ENCODE results near the gene AGAP5.
"Not testable (repeated sequence)": the region's sequence is repeated elsewhere in the genome, so short reads cannot be mapped to it uniquely, and the experiment has no call there.

AGAP5 gene

DNA sequence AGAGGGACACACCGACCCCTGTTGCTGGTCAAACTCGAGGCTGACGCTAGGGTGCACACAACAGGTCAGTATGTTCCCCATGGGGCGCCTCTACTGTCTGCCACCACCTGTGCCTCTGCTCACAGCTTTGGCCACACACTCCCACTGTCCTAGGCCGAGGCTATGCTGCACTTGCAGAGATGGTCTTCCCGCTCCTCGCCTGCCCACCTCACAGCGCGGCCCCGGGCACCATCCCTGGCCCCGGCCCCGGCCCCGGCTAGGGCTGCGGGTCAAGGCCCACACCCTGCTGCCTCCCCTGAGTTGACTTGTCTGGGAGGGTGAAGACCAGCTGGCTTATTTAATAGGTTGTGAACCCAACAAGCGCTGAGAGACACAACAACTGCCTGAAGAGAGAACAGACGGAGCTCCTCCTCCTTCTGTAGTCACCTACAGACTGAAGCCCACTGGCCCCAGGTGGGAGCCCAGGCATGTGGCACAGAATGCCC lies at the start of gene AGAP5:
AGAP5 (minus strand) TSS at position 435 of the 485 bp plus-strand sequence; CDS start at position 81, 354 bp downstream.
- not testable (repeated sequence) for ATAC-seq; H3K4me1 Mint-ChIP-seq; H3K9me3 Mint-ChIP-seq; DNase-seq (ENCODE audit: low spot score in 2 of 2); H3K4me3 Mint-ChIP-seq; H3K27ac Mint-ChIP-seq
- peaks cover 38% of the 10 kb centered on the region for H3K36me3 Mint-ChIP-seq

DNA sequence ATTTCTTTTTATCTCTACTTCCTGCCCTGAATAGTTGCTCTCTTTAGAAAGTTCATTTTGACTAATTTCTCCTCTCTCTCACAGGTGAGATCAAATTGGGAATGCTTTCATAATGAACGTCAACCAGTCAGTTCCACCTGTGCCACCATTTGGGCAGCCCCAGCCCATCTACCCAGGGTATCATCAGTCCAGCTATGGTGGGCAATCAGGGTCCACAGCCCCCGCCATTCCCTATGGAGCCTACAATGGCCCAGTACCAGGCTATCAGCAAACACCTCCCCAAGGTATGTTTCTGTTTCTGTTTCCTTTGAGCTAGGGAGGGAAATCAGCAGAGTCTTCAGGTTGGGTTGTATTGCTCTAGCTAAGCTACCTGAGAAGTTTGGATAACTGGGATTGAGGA lies 48.8 kb upstream of the AGAP5 start:
- Mint-ChIP-seq H3K4me3 (peak overlapping the region; percentile 97), H3K4me1 (peaks cover 55% of the 10 kb centered on the region), H3K9me3 (no peaks in the 10 kb centered on the region), H3K27ac (peak overlapping the region; percentile 78), H3K36me3 (peaks cover 79% of the 10 kb centered on the region)
- no peak for ATAC-seq
- DNase-seq (ENCODE audit: low spot score in 2 of 2), result no peak

DNA sequence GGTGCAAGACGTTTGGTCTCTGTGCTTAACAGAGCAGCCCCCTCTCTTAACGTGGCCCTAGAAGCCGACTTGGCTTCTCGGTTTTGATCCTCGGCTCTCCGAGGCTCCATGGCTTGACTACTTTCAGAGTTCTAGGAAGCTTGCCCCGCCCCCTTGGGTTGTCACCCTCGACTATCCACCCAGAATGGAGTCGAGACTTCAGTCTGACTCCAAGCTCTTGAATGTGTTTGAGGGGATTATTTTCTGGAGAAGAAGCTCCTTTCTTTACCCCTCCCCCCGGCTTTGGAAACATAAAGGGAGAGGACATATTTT lies 46.7 kb upstream of the AGAP5 start:
- DNase-seq (ENCODE audit: low spot score in 2 of 2) (no peak), ATAC-seq (peak; percentile 68)
- H3K4me1 Mint-ChIP-seq, result peaks cover 43% of the 10 kb centered on the region
- peaks cover 77% of the 10 kb centered on the region for H3K36me3 Mint-ChIP-seq
- H3K9me3 Mint-ChIP-seq, result no peaks in the 10 kb centered on the region
- peak overlapping the region; percentile 100 for H3K27ac Mint-ChIP-seq
- H3K4me3 Mint-ChIP-seq, result peak overlapping the region; percentile 97

DNA sequence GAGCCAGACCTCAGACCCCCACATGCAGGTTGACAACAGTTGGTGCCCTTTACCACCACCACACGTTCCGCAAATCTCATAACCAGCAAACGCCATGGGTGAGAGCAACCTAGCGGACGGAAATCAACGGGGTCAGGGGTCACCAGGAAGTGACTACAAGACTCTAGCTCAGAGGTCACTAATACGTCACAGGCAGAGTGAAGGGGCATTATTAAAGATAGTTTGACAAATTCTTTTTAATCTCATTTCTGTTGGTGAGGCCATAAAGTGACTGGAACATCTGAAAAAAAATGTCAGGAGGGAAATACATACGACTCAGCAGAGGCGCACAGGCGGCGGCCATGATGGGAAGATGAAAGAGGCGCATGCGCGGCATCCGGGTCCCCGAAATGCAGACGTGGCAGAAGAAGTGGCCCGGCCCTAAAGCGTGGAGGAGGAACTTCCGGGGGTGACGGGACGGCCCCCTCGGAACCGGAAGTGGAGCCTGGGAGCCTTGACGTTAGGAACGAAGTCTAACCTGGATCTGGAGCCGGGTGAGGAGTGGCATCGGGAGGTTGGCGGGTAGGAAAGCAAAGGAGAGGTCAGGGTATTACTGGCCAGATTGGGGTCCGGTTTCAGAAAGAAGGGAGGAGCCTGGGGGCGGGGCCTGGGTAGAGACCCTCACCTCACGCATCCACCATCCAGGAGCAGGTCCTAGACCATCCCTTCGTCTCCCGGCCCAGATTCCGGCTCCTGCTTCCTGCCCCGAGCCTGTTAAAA lies 46.2 kb upstream of the AGAP5 start, which contains the start of gene SEC24C:
SEC24C (plus strand) TSS at position 468 of the 759 bp plus-strand sequence. CDS start 2,461 bp downstream, outside the sequence.
- Mint-ChIP-seq H3K36me3 (peaks cover 77% of the 10 kb centered on the region), H3K9me3 (no peaks in the 10 kb centered on the region), H3K4me1 (peaks cover 37% of the 10 kb centered on the region), H3K4me3 (peak within 1 kb of the TSS; percentile 97), H3K27ac (peak within 1 kb of the TSS; percentile 100)
- DNase-seq (ENCODE audit: low spot score in 2 of 2) (peak; percentile 85 to 97), ATAC-seq (peak; percentile 95)

DNA sequence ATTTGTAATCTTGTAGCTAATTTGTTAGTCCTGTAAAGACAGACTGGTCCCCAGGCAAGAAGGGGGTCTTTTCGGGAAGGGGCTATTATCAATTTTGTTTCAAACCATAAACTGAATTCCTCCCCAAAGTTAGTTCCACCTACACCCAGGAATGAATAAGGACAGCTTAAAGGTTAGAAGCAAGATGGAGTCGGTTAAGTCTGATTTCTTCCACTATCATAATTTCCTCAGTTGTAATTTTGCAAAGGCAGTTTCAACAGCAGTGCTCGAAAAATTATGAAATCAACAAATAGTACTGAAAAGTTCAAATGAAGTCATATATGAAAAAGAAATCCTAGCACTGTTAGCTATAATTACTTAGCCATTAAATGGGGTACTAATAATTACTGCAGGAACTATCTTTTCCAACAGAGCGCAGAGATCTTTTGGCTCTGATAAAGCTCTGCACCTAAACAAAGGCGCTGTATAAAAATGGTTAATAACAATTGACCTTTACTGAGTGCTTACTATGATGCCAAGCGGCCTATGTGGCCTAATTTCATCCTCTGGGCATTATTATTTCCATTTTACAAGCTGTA lies 45.5 kb upstream of the AGAP5 start:
- DNase-seq (ENCODE audit: low spot score in 2 of 2) (no peak), ATAC-seq (no peak)
- no peaks in the 10 kb centered on the region for H3K9me3 Mint-ChIP-seq
- peaks cover 33% of the 10 kb centered on the region for H3K4me1 Mint-ChIP-seq
- H3K4me3 Mint-ChIP-seq, result peak overlapping the region; percentile 97
- peak overlapping the region; percentile 100 for H3K27ac Mint-ChIP-seq
- peaks cover 75% of the 10 kb centered on the region for H3K36me3 Mint-ChIP-seq

DNA sequence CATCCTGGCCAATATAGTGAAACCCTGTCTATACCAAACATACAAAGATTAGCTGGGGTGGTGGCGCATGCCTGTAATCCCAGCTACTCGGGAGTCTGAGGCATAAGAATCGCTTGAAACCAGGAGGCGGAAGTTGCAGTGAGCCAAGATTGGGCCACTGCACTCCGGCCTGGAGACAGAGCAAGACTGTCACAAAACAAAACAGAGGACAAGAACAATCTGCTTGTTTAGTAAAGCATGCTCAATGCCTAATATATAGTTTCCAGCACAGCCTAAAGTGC lies 44.5 kb upstream of the AGAP5 start:
- DNase-seq (ENCODE audit: low spot score in 2 of 2) (no peak), ATAC-seq (no peak)

DNA sequence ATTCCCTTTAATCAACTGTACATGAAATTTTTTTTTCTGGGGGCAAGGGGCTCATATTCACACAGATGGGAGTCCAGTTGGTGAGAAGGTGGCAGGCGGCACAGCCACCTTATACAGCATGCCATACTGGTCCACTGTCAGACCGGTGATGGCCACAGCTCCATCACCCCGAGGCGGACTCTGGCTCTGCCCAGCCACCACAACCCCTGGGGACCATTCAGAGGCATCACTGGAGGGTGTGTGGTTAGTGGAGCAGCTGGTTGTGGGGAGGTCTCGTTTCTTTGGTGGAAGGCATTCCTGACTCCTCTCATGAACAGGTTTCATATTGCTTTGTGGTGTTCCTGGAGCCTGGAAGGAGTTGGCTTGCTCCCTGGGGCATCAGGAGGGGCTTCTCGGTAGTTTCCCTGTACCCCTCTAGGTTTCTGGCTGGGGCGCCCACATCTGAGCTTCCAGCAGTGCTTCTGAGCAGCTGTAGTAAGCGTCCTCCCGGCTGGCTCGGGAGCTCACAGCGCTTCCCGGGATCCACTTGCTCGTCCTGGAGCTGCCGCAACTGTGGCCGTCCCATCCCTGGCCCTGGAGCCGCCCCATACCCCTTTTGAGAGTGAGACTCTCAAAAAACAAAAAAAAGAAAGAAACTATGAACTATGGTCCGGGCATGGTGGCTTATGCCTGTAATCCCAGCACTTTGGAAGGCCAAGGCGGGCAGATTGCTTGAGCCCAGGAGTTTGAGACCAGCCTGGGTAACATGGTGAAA lies 42.8 kb upstream of the AGAP5 start:
- ATAC-seq; H3K9me3 Mint-ChIP-seq; H3K4me3 Mint-ChIP-seq; H3K27ac Mint-ChIP-seq; DNase-seq (ENCODE audit: low spot score in 2 of 2): not testable (repeated sequence)
- Mint-ChIP-seq H3K4me1 (peaks cover 22% of the 10 kb centered on the region), H3K36me3 (peaks cover 75% of the 10 kb centered on the region)

More for the DNA sequence above, 44.5 kb upstream of the AGAP5 start:
- Mint-ChIP-seq H3K27ac (peak overlapping the region; percentile 100), H3K4me1 (peaks cover 33% of the 10 kb centered on the region), H3K9me3 (no peaks in the 10 kb centered on the region), H3K4me3 (peak overlapping the region; percentile 97), H3K36me3 (peaks cover 75% of the 10 kb centered on the region)

DNA sequence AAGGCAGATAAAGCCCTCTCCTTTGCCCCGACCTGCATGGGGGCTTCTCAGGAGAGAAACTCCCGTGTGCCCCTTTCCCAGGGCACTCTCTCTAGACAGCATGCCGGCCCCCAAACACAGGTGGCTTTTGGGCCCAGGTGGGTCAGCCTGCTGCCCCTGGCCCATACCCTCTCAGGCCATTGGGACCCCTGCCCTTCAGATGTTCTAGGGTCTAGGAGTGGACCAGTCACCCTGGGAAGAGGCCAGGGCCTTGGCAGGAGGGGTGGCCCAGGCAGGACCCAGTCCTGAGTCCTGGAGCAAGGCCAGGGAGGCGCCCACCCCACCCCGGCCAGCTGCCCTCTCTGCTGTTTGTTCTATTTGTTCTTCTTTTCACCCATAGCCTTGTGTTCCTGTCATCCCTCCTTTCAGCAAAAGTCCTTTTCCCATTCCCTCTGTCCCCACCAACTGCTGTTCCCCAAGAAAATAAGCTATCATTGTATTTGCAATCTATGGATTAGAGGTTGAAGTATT lies 36.9 kb upstream of the AGAP5 start:
- no peak for DNase-seq (ENCODE audit: low spot score in 2 of 2)
- peaks cover 54% of the 10 kb centered on the region for H3K36me3 Mint-ChIP-seq
- H3K9me3 Mint-ChIP-seq, result no peaks in the 10 kb centered on the region
- no peak overlapping the region for H3K4me3 Mint-ChIP-seq
- no peak overlapping the region for H3K27ac Mint-ChIP-seq
- ATAC-seq, result no peak
- H3K4me1 Mint-ChIP-seq, result no peaks in the 10 kb centered on the region

DNA sequence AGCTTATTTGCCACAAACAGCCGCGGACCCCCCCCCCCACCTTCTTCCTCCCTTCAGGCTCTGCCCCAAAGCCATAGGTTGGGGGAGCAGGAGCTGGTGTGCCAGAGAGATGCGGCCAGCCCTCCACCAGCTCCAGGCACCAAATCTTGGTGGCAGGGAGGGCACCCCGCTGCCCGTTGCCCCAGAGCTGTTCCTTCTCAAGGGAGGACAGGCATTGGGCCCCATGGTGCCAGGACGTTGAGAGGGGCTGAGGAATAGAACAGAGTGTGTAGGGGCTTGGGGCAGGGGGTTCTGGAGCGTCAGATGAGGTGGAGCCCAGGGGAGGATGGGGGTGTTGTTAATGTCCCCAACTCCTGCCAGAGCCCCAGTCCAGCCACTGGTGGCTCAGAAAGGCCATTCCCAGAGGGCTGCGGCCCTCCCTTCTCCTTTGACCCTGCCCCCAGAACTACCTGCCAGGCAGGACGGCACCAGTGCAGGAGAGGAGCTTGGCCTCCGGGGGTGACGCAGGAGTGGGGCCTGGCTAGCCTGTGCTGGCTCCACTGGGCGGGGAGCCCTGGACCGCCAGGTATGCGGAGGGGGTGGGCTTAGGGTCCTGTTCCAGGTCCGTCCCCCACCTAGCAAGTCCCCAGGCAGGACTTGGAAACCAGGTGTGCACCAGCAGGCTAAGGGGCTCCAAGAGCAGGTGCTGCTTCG lies 36.3 kb upstream of the AGAP5 start:
- Mint-ChIP-seq H3K9me3 (no peaks in the 10 kb centered on the region), H3K4me1 (no peaks in the 10 kb centered on the region), H3K36me3 (peaks cover 48% of the 10 kb centered on the region), H3K27ac (no peak overlapping the region), H3K4me3 (no peak overlapping the region)
- ATAC-seq (no peak), DNase-seq (ENCODE audit: low spot score in 2 of 2) (no peak)

DNA sequence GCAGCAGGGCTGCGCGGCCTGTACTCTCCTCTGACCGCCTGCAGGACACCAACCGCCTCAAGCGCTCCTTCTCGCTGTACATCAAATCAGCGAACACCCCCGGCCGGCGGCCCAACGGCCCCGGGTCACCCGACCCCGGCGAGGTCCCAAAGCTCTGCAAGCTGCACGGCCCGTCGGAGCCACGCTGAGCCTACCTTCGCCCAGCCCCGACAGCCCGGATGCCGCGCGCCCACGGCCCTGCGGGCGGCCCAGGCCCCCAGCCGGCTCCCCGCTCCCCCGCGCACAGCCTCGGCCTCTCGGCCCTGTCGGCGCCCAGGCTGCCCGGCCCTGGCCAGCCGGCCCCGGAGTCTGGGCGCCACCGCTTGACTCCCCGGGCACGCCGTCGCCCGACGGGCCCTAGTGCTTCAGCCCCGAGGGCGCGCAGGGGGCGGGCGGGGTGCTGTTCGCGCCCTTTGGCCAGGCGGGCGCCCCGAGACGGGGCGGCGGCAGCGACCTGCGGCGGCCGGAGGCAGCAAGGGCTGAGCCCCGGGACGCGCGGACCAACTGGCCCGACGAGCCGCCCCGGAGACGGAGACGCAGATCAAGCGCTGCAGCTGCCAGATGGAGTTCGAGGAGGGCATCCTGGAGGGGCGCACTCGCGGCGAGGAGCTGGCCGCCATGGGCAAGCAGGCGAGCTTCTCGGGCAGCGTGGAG lies 35.2 kb upstream of the AGAP5 start:
- Mint-ChIP-seq H3K36me3 (peaks cover 39% of the 10 kb centered on the region), H3K4me1 (no peaks in the 10 kb centered on the region)

DNA sequence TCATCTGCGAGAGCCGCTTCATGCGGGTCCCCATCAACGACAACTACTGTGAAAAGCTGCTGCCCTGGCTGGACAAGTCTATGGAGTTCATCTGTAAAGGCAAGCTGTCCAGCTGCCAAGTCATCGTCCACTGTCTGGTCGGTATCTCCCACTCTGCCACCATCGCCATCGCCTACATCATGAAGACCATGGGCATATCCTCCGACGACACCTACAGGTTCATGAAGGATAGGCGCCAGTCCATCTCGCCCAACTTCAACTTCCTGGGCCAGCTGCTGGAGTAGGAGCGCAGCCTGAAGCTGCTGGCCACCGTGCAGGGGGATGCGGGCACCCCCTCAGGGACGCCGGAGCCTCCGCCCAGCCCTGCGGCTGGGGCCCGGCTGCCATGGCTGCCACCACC lies 34.5 kb upstream of the AGAP5 start:
- Mint-ChIP-seq H3K36me3 (peaks cover 39% of the 10 kb centered on the region), H3K4me3 (peak overlapping the region; percentile 94), H3K27ac (peak overlapping the region; percentile 43), H3K9me3 (no peaks in the 10 kb centered on the region), H3K4me1 (no peaks in the 10 kb centered on the region)
- DNase-seq (ENCODE audit: low spot score in 2 of 2) (no peak), ATAC-seq (no peak)

More for the DNA sequence above, 35.2 kb upstream of the AGAP5 start:
- Mint-ChIP-seq H3K4me3 (no peak overlapping the region), H3K27ac (no peak overlapping the region), H3K9me3 (no peaks in the 10 kb centered on the region)
- DNase-seq (ENCODE audit: low spot score in 2 of 2) (no peak), ATAC-seq (no peak)

DNA sequence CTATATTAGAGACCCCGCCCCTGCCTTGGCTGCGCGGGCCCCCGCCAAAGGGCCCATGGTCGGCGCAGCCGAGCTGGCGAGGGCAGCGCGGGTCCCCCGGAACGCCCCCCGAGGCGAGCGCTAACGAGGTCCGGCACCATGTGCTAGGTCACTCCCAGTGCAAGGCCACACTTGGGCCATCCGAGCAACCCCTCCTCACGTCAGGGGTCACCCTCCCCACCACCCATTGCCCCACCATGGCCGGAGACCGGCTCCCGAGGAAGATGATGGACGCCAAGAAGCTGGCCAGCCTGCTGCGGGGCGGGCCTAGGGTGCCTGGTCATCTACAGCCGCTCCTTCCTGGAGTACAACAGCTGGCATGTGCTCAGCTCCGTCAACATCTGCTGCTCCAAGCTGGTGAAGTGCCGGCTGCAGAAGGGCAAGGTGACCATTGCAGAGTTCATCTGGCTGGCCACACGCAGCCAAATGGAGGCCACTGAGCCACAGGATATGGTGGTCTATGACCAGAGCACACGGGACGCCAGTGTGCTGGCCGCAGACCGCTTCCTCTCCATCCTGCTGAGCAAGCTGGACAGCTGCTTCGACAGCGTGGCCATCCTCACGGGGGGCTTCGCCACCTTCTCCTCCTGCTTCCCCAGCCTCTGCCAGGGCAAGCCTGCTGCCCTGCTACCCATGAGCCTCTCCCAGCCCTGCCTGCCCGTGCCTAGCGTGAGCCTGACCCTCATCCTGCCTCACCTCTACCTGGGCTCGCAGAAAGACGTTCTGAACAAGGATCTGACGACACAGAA lies 33.9 kb upstream of the AGAP5 start:
- H3K36me3 Mint-ChIP-seq, result peaks cover 39% of the 10 kb centered on the region
- peak overlapping the region; percentile 96 for H3K27ac Mint-ChIP-seq
- peak overlapping the region; percentile 94 for H3K4me3 Mint-ChIP-seq
- ATAC-seq (no peak), DNase-seq (ENCODE audit: low spot score in 2 of 2) (no peak)
- no peaks in the 10 kb centered on the region for H3K9me3 Mint-ChIP-seq
- no peaks in the 10 kb centered on the region for H3K4me1 Mint-ChIP-seq

DNA sequence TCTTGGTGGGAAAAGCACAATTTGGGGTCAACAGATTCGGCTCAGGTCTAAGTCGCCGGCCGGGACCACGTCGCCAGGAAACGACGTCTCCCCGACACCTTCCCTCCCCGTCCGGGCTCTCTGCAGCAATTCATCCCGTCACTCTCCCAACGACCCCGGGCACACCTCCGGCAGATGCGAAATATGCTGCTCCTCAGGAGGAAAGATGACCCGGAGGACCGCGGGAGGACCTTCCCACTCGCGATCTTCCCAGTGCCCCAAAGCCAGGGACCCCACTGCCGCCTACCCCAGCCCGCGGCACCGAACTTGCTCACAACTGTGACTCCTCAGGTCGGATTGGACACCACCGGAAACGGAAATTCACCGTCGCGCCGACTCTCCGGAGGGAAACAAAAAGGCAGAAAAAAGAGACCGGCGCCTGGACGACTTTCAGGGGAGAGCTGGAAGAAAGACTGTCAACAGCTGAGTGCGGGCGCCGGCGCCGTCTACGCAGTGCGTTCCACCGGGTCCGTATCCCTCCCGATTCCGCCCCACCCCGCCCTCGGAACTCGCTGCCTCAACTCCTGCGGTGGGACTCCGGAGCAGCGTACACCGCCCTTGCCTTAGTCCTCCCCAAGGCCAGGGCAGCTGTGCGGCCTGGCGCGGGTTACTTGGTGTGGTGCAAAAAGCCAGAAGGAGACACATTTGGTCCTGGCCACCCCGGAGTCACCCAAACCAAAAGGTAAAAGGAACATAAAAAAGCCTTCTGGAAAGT lies 32.4 kb upstream of the AGAP5 start:
- Mint-ChIP-seq H3K9me3 (no peaks in the 10 kb centered on the region), H3K4me3 (peak overlapping the region; percentile 94), H3K36me3 (peaks cover 40% of the 10 kb centered on the region), H3K27ac (peak overlapping the region; percentile 96), H3K4me1 (no peaks in the 10 kb centered on the region)
- ATAC-seq, result peak; percentile 96
- DNase-seq (ENCODE audit: low spot score in 2 of 2), result peak; percentile 93 to 99
